NOMO-1 treated with dmso at 0.1 percent for 144 hours (cell line): ENCODE data around the gene DOCK9.

ENCODE experiments used
- DNase-seq: peaks from one replicate; lab custom pipeline; 2025; ENCODE audit not compliant: unreplicated experiment; lab: John Stamatoyannopoulos, UW

Gene DOCK9

GRCh38 chr13:98978280-98978679 is 416 bp upstream of the DOCK9 start:
- DNase-seq: no peak

- DNase-seq: no peak
These were observed 923 bp downstream of the DOCK9 start for GRCh38 chr13:98976941-98977340.

GRCh38 chr13:98976338-98976737 is 1.5 kb downstream of the DOCK9 start:
- DNase-seq: no peak

GRCh38 chr13:98975822-98976261 is 2.0 kb downstream of the DOCK9 start:
- peak; percentile 7 for DNase-seq

GRCh38 chr13:98974053-98974452 is 3.8 kb downstream of the DOCK9 start:
- DNase-seq: peak; percentile 71

GRCh38 chr13:98972627-98973026 is 5.2 kb downstream of the DOCK9 start:
- no peak for DNase-seq

- no peak for DNase-seq
These were observed 5.8 kb downstream of the DOCK9 start for GRCh38 chr13:98972059-98972458.

GRCh38 chr13:98970330-98970729 is 7.5 kb downstream of the DOCK9 start:
- no peak for DNase-seq

- DNase-seq: no peak
These were observed 10.4 kb downstream of the DOCK9 start for GRCh38 chr13:98967491-98967890.

- DNase-seq: no peak
These were observed 11.8 kb downstream of the DOCK9 start for GRCh38 chr13:98966019-98966418.

GRCh38 chr13:98965325-98965724 is 12.5 kb downstream of the DOCK9 start:
- no peak for DNase-seq

- no peak for DNase-seq
These were observed 13.9 kb downstream of the DOCK9 start for GRCh38 chr13:98963917-98964316.

- no peak for DNase-seq
These were observed 14.8 kb downstream of the DOCK9 start for GRCh38 chr13:98962901-98963590.

- no peak for DNase-seq
These were observed 16.3 kb downstream of the DOCK9 start for GRCh38 chr13:98961503-98962105.

GRCh38 chr13:98960606-98961502 is 17.0 kb downstream of the DOCK9 start:
- no peak for DNase-seq

- DNase-seq: no peak
These were observed 17.9 kb downstream of the DOCK9 start for GRCh38 chr13:98959786-98960605.

- DNase-seq: no peak
These were observed 18.6 kb downstream of the DOCK9 start for GRCh38 chr13:98959291-98959690.

GRCh38 chr13:98958443-98958794 is 19.4 kb downstream of the DOCK9 start:
- no peak for DNase-seq

- no peak for DNase-seq
These were observed 20.0 kb downstream of the DOCK9 start for GRCh38 chr13:98957731-98958442.

- no peak for DNase-seq
These were observed 22.5 kb downstream of the DOCK9 start for GRCh38 chr13:98955336-98955735.
